Measurements from ENCODE around the gene GLTP. TPM values are rescaled to one million over a fixed set of nuclear protein-coding genes. Genes with fewer than 3 reads are reported as not detected.

Gene GLTP
- total RNA-seq, 1 experiment from 2014 or later = 25.8 TPM

GRCh38 chr12:109893261-109893995, 13.1 kb upstream of the GLTP start:
- ATAC-seq = no peak
- ChIA-PET POLR2A (no interaction called here), CTCF (interaction anchor here (1.0 kb wide), 1 partner anchor 18 kb away, joined by 6 read pairs; no protein-coding TSS in a partner anchor)
- TF ChIP-seq ZBTB21 (CRISPR knock-in tag; IDR thresholded peaks at IDR 0.05; ENCODE audit: borderline replicate concordance) (no peak), ZNF671 (CRISPR knock-in tag; IDR thresholded peaks at IDR 0.05) (no peak)
- Mint-ChIP-seq H3K27ac (no peak overlapping the region), H3K4me1 (peaks cover 6% of the 10 kb centered on the region), H3K9me3 (no peaks in the 10 kb centered on the region), H3K4me3 (no peak overlapping the region), H3K36me3 (no peaks in the 10 kb centered on the region), H3K27me3 (ENCODE audit: low read depth) (peaks cover 97% of the 10 kb centered on the region)
- DNase-seq (ENCODE audit: low spot score) = no peak

- peaks cover 6% of the 10 kb centered on the region for H3K4me1 Mint-ChIP-seq
- H3K36me3 Mint-ChIP-seq = no peaks in the 10 kb centered on the region
- DNase-seq (ENCODE audit: low spot score) (no peak), ATAC-seq (no peak)
- no peak overlapping the region for H3K4me3 Mint-ChIP-seq
- H3K9me3 Mint-ChIP-seq = no peaks in the 10 kb centered on the region
- CTCF ChIA-PET = interaction anchor here (1.0 kb wide), 1 partner anchor 18 kb away, joined by 6 read pairs; no protein-coding TSS in a partner anchor
- POLR2A ChIA-PET = no interaction called here
- H3K27me3 Mint-ChIP-seq (ENCODE audit: low read depth) = peaks cover 97% of the 10 kb centered on the region
- H3K27ac Mint-ChIP-seq = no peak overlapping the region
- TF ChIP-seq ZSCAN18 (CRISPR knock-in tag; IDR thresholded peaks at IDR 0.05) (no peak), ZNF219 (CRISPR knock-in tag; IDR thresholded peaks at IDR 0.05; ENCODE audit: borderline replicate concordance) (no peak), RELA (CRISPR knock-in tag; IDR thresholded peaks at IDR 0.05; ENCODE audit: borderline replicate concordance) (no peak), ZNF317 (CRISPR knock-in tag; IDR thresholded peaks at IDR 0.05; ENCODE audit: borderline replicate concordance, low read depth) (no peak), ZNF416 (CRISPR knock-in tag; IDR thresholded peaks at IDR 0.05) (no peak), MYBL2 (CRISPR knock-in tag; IDR thresholded peaks at IDR 0.05) (no peak), FOXP1 (CRISPR knock-in tag; IDR thresholded peaks at IDR 0.05; ENCODE audit: borderline replicate concordance) (no peak), TEAD4 (CRISPR knock-in tag; IDR thresholded peaks at IDR 0.05) (no peak), MAX (CRISPR knock-in tag; IDR thresholded peaks at IDR 0.05) (no peak), ZNF232 (CRISPR knock-in tag; IDR thresholded peaks at IDR 0.05) (no peak), ELF4 (CRISPR knock-in tag; IDR thresholded peaks at IDR 0.05; ENCODE audit: low read depth) (no peak), SP1 (CRISPR knock-in tag; conservative IDR thresholded peaks at IDR 0.05) (no peak), EMX1 (CRISPR knock-in tag; IDR thresholded peaks at IDR 0.05) (no peak), ZMAT4 (CRISPR knock-in tag; IDR thresholded peaks at IDR 0.05) (no peak), JAZF1 (CRISPR knock-in tag; IDR thresholded peaks at IDR 0.05) (no peak), ATF2 (CRISPR knock-in tag; IDR thresholded peaks at IDR 0.05; ENCODE audit: borderline replicate concordance, low read depth) (no peak), NR3C1 (CRISPR knock-in tag; conservative IDR thresholded peaks at IDR 0.05; ENCODE audit: low read depth) (no peak), TCF7 (CRISPR knock-in tag; IDR thresholded peaks at IDR 0.05; ENCODE audit: low read depth) (no peak), ATF3 (CRISPR knock-in tag; conservative IDR thresholded peaks at IDR 0.05) (no peak), USF2 (CRISPR knock-in tag; IDR thresholded peaks at IDR 0.05) (no peak)
These were observed 12.4 kb upstream of the GLTP start for GRCh38 chr12:109892748-109893147.

All from WTC11 (cell line).